ENCODE results near the gene DEFB129. TPM values are rescaled to one million over a fixed set of nuclear protein-coding genes. Genes with fewer than 3 reads are reported as not detected.

DEFB129 gene
- polyA plus RNA-seq, 12 donors: not detected

Other genes starting within 250 kb of the DEFB129 start
- gene DEFB125, start 139.6 kb upstream of the DEFB129 start, polyA plus RNA-seq (ENCODE audit: insufficient read length in 12 of 12): not detected
- gene DEFB126, start 84.7 kb upstream of the DEFB129 start, polyA plus RNA-seq (ENCODE audit: insufficient read length in 12 of 12): not detected
- not detected for gene DEFB127, start 69.8 kb upstream of the DEFB129 start, polyA plus RNA-seq (ENCODE audit: insufficient read length in 12 of 12)
- gene DEFB128, start 37.5 kb upstream of the DEFB129 start, polyA plus RNA-seq (ENCODE audit: insufficient read length in 12 of 12): not detected
- gene DEFB132, start 30.5 kb downstream of the DEFB129 start, polyA plus RNA-seq (ENCODE audit: insufficient read length in 12 of 12): not detected
- gene C20orf96, start 63.5 kb downstream of the DEFB129 start, polyA plus RNA-seq (ENCODE audit: insufficient read length in 12 of 12): 10 to 100 TPM in 8 of 12 donors, 1 to 10 TPM in 3, not detected in 1; 8.2 to 18.4 (median 11.2) TPM
- 10 to 100 TPM in 11 of 12 donors, not detected in 1; 24.3 to 37.8 (median 28.0) TPM for gene ZCCHC3, start 70.3 kb downstream of the DEFB129 start, polyA plus RNA-seq (ENCODE audit: insufficient read length in 12 of 12)
- gene SOX12, start 98.3 kb downstream of the DEFB129 start, polyA plus RNA-seq (ENCODE audit: insufficient read length in 12 of 12): 100 to 1,000 TPM in 1 of 12 donors, 10 to 100 TPM in 11; 15.4 to 181 (median 19.8) TPM
- gene NRSN2, start 119.9 kb downstream of the DEFB129 start, polyA plus RNA-seq (ENCODE audit: insufficient read length in 12 of 12): 10 to 100 TPM in 11 of 12 donors, not detected in 1; 20.7 to 30.9 (median 24.9) TPM
- 1 to 10 TPM in 10 of 12 donors, not detected in 2; 2.1 to 4.0 (median 2.9) TPM for gene TRIB3, start 153.5 kb downstream of the DEFB129 start, polyA plus RNA-seq (ENCODE audit: insufficient read length in 12 of 12)
- gene RBCK1, start 181.0 kb downstream of the DEFB129 start, polyA plus RNA-seq (ENCODE audit: insufficient read length in 12 of 12): 10 to 100 TPM in 11 of 12 donors, not detected in 1; 42.4 to 72.1 (median 49.8) TPM
- 10 to 100 TPM in 11 of 12 donors, not detected in 1; 27.5 to 36.4 (median 32.8) TPM for gene TBC1D20, start 235.3 kb downstream of the DEFB129 start, polyA plus RNA-seq (ENCODE audit: insufficient read length in 12 of 12)